HG02938 (cell line): ENCODE data around the gene EPB41L4A.
"Not testable (repeated sequence)": the region's sequence is repeated elsewhere in the genome, so short reads cannot be mapped to it uniquely, and the experiment has no call there.

ENCODE experiments used
- ATAC-seq: cut with Tn5 transposase; IDR thresholded peaks from one replicate; pipeline ENCODE4 v1.9.1; 2021; ENCODE audit warnings: mild to moderate bottlenecking, moderate library complexity; ENCODE audit not compliant: unreplicated experiment

Gene EPB41L4A

GRCh38 chr5:112401924-112402323 lies 17.2 kb downstream of the EPB41L4A start:
- ATAC-seq = no peak

GRCh38 chr5:112397690-112398089 lies 21.4 kb downstream of the EPB41L4A start:
- no peak for ATAC-seq

- no peak for ATAC-seq
These were observed 22.6 kb downstream of the EPB41L4A start for GRCh38 chr5:112396430-112396829.

- ATAC-seq = not testable (repeated sequence)
These were observed 23.8 kb downstream of the EPB41L4A start for GRCh38 chr5:112395299-112395698.

GRCh38 chr5:112390327-112390726 lies 28.8 kb downstream of the EPB41L4A start:
- ATAC-seq = no peak

- ATAC-seq = no peak
These were observed 30.3 kb downstream of the EPB41L4A start for GRCh38 chr5:112388739-112389138.

GRCh38 chr5:112388074-112388473 lies 31.0 kb downstream of the EPB41L4A start:
- ATAC-seq = no peak

- no peak for ATAC-seq
These were observed 32.3 kb downstream of the EPB41L4A start for GRCh38 chr5:112386766-112387165.

- no peak for ATAC-seq
These were observed 33.1 kb downstream of the EPB41L4A start for GRCh38 chr5:112385969-112386368.

GRCh38 chr5:112385566-112385965 lies 33.5 kb downstream of the EPB41L4A start:
- ATAC-seq = no peak

GRCh38 chr5:112384523-112384922 lies 34.6 kb downstream of the EPB41L4A start:
- ATAC-seq = no peak

- no peak for ATAC-seq
These were observed 36.2 kb downstream of the EPB41L4A start for GRCh38 chr5:112382886-112383285.

- no peak for ATAC-seq
These were observed 37.6 kb downstream of the EPB41L4A start for GRCh38 chr5:112381521-112381920.

- no peak for ATAC-seq
These were observed 39.3 kb downstream of the EPB41L4A start for GRCh38 chr5:112379542-112380325.

GRCh38 chr5:112374818-112375217 lies 44.3 kb downstream of the EPB41L4A start:
- ATAC-seq = no peak

GRCh38 chr5:112374356-112374755 lies 44.7 kb downstream of the EPB41L4A start:
- ATAC-seq = no peak

GRCh38 chr5:112373885-112374284 lies 45.2 kb downstream of the EPB41L4A start:
- no peak for ATAC-seq

GRCh38 chr5:112372543-112372942 lies 46.5 kb downstream of the EPB41L4A start:
- ATAC-seq = no peak

- ATAC-seq = no peak
These were observed 48.0 kb downstream of the EPB41L4A start for GRCh38 chr5:112371067-112371466.

- no peak for ATAC-seq
These were observed 51.7 kb downstream of the EPB41L4A start for GRCh38 chr5:112367400-112367799.

- ATAC-seq = no peak
These were observed 52.1 kb downstream of the EPB41L4A start for GRCh38 chr5:112366987-112367386.

GRCh38 chr5:112360740-112361139 lies 58.3 kb downstream of the EPB41L4A start:
- ATAC-seq = not testable (repeated sequence)
